Prostate gland (tissue), 2 donors: Measurements from ENCODE around the gene SIM1.

Experiments
- POLR2A ChIP-seq: fragments of 450-650 bp; IDR thresholded peaks from one replicate; pipeline ENCODE4 v1.6.1; 2016; ENCODE audit warnings: antibody characterized with exemption, mild to moderate bottlenecking
- POLR2AphosphoS5 ChIP-seq: sonication (generic); formaldehyde crosslinking; IDR thresholded peaks from one replicate; pipeline ENCODE4 v1.6.1; 2017; ENCODE audit warnings: antibody characterized with exemption
- TF ChIP-seq, protein P1 (sequence below), 4 experiments: fragments of 200-600 bp in 2 of 4; fragments of 450-650 bp in 2 of 4; sonication (generic) in 2 of 4; IDR thresholded peaks; 1 replicate in 3 of 4; 2 replicates in 1 of 4; pipeline ENCODE4 v1.5.1; 2016 to 2019; ENCODE audit warnings: antibody characterized with exemption in 4 of 4, mild to moderate bottlenecking in 2 of 4, moderate library complexity in 2 of 4

DNA sequence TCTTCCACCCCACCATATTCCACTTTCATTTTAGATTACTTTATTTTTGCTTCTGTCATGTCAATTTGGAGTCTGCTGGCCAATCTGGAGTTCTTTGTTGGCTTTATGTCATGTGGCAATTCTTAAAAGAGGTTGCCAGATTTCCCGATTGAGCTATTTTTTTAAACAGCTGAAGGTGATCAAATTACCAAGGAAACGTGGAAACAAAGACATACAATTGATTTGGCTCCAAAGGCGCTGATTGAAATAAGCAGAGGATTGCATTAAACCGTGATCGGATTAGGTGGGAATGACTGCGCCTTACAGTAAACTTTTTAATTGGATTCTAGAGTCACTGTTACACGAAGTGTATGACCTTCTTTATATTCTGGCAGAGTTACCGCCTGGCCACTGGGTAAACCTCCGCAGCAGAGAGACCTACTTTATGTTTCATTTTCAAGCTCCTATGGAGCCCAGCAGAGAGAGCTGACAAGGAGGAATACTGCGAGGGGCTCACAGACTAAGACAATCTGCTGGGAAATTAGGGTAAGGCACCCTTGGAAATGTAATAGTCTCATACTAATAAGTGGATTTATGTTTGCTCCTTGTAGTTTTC is 37.9 kb downstream of the SIM1 start:
- TF ChIP-seq, protein P1, sequence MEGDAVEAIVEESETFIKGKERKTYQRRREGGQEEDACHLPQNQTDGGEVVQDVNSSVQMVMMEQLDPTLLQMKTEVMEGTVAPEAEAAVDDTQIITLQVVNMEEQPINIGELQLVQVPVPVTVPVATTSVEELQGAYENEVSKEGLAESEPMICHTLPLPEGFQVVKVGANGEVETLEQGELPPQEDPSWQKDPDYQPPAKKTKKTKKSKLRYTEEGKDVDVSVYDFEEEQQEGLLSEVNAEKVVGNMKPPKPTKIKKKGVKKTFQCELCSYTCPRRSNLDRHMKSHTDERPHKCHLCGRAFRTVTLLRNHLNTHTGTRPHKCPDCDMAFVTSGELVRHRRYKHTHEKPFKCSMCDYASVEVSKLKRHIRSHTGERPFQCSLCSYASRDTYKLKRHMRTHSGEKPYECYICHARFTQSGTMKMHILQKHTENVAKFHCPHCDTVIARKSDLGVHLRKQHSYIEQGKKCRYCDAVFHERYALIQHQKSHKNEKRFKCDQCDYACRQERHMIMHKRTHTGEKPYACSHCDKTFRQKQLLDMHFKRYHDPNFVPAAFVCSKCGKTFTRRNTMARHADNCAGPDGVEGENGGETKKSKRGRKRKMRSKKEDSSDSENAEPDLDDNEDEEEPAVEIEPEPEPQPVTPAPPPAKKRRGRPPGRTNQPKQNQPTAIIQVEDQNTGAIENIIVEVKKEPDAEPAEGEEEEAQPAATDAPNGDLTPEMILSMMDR (IDR thresholded peaks at IDR 0.05), result no peak
- no peak for TF ChIP-seq POLR2AphosphoS5
- TF ChIP-seq POLR2A, result no peak
